GM21390 (cell line): ENCODE data around the gene ACAA2.
"Not testable (repeated sequence)": the region's sequence is repeated elsewhere in the genome, so short reads cannot be mapped to it uniquely, and the experiment has no call there.

Experiments
- ATAC-seq: cut with Tn5 transposase; IDR thresholded peaks from one replicate; pipeline ENCODE4 v1.9.1; 2021; ENCODE audit not compliant: unreplicated experiment

The ACAA2 gene

DNA sequence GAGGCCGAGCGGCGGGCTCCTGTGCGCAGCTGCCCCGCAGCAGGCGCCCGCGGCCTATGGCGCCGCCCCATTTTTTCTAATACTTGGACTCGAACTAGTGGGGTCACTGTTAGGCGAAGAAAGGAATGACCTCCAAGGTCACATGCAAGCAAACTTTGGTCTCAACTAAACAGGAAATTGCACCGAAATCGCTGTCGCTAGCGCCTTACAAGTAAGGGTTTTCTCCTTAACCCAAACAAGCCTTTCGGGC lies 339 bp downstream of the ACAA2 start:
- peak; percentile 25 for ATAC-seq

GRCh38 chr18:49812286-49813068 lies 856 bp downstream of the ACAA2 start:
- ATAC-seq = no peak

DNA sequence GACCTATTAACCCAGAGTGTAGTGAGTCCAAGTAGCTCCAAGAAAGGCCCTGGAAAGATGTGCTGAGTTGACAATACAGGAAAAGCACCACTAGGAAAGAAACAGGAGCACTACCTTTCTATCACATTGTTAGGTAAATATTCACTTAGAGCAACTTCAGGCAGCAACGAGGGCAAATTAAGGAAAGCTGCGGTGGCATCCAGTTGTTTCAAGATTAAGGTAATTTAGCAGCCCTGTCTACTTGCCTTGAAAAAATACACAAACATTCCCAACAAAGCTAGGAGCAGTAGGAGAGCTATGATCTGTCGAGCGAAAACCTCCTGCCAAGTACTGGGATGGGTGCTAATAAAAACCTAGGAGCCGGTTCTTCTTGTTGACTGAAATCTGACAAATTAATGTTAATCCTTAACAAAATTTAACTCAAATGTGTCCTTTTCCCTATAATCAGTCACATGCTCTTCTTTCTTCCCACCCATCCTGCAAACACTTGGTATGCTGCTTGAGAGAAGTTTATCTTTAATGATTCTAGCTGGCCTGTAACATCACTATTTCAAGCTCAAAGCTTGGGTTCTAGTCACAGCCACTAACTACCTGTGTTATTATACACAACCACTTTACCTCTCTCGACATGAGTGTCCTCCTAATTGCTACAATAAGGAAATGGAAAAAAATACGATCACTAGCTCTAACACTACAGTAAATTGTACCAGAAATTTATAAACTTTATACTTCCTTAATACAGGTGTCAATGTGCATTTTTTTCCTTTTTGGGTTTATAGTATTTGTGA lies 2.0 kb downstream of the ACAA2 start:
- no peak for ATAC-seq

DNA sequence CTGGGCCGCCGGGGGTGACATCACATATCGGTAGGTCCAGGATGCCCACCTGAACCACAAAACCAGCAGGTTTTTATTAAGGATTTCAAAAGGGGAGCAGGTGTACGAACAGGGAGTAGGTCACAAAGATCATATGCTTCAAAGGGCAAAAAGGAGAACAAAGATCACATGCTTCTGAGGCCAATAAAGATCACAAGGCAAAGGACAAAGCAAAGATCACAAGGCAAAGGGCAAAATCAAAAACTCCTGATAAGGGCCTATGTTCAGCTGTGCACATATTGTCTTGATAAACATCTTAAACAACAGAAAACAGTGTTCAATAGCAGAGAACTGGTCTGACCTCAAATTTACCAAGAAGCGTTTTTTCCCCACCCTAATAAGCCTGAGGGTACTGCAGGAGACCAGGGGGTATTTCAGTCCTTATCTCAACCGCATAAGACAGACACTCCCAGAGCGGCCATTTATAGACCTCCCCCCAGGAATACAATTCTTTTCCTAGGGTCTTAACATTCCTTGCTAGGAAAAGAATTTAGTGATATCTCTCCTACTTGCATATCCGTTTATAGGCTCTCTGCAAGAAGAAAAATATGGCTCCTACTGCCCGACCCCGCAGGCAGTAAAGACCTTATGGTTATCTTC lies 4.7 kb downstream of the ACAA2 start:
- ATAC-seq = not testable (repeated sequence)

DNA sequence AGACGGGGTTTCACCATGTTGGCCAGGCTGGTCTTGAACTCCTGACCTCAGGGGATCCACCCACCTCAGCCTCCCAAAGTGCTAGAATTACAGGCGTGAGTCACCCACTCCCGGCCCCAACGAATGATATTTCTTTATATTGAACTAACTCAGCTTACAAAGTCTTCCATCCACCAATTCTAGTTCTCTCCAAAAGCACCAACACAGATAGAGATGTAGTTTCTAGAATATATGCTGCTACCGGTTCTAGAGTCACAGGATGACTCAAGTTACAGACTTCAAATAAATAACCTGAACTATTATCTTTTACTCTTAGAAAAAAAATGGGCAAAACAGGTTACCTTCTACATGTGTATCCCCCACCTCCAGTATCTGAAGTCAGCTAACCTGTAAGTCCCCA lies 9.2 kb downstream of the ACAA2 start:
- no peak for ATAC-seq

DNA sequence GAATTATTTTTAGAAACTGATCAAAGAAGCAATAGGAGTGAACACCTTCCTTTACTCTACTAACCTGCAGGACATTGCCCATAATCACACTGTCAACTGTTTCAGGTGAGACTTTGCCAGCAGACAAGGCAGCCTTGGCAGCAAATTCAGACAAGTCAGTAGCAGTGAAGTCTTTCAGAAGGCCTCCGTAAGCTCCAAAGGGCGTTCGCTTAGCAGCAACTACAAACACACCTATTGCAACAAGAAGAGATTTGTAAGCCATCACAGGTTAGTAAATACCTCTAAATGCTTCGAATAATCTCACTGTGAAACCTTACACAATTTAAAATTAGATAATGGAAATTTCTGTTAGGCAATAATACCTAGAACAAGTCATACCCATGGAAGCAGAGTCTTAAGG lies 10.7 kb downstream of the ACAA2 start:
- no peak for ATAC-seq

GRCh38 chr18:49800491-49800890 lies 12.8 kb downstream of the ACAA2 start:
- not testable (repeated sequence) for ATAC-seq

GRCh38 chr18:49799806-49800205 lies 13.5 kb downstream of the ACAA2 start:
- ATAC-seq = not testable (repeated sequence)

DNA sequence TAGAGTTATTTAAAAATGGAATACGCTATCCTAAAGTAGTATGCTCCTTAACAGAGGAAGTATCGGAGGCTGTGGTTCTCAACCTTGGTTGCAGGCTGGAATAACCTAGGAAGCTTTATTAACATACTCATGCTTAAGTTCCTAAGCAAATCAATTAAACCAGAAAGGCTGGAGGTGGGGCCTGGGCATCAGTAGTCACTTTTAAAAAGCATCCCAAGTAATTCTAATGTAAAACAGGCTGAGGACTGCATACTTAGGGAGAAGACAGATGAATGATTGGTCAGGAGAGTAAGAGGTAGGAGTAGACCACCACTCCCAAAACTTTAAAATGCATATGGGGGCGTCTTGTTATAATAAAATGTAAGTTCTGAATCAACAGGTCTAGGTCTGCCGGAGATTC lies 15.3 kb downstream of the ACAA2 start:
- ATAC-seq = no peak

DNA sequence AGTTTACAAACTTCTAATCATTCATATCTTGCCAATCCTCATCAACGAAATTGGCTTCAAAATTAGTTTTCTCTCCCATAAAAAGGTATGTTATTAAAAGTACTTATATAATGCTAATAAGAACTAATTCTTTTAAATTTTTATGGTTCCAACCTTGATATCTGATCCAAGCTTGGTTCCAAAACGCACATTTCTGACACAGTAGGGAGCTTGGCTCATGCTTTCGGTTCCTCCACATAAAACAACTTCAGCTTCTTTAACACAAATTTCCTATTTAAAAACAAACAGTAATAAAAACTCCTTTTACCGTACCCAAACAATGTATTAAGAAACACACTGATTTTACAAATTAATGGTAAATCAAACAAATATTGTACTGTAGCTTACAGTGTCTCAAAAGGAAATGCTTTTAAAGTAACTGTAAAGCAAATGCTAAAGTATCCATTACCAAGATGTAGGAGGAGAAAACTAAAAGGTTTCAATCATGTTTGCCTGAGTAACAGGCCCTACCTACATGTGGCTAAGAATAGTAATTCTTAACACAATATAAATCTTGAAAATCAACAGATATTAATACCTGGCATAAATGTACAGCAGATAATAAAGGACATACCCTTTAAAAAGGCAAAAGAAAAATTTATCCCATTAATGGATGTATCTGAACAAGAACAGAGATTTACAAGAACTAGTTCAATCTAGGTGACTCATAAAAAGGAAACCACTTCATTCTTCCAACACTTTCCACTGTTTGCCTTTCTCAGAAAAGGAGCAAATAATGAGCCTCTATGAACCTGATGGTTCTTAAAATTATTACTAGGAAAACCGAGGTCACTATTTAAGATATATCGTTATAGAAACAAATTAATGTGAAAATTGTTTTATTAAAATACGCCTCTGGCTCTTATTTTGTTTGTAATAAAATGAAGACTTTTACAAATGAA lies 17.5 kb downstream of the ACAA2 start:
- no peak for ATAC-seq

- no peak for ATAC-seq
Measured at GRCh38 chr18:49794743-49795142, 18.6 kb downstream of the ACAA2 start.

DNA sequence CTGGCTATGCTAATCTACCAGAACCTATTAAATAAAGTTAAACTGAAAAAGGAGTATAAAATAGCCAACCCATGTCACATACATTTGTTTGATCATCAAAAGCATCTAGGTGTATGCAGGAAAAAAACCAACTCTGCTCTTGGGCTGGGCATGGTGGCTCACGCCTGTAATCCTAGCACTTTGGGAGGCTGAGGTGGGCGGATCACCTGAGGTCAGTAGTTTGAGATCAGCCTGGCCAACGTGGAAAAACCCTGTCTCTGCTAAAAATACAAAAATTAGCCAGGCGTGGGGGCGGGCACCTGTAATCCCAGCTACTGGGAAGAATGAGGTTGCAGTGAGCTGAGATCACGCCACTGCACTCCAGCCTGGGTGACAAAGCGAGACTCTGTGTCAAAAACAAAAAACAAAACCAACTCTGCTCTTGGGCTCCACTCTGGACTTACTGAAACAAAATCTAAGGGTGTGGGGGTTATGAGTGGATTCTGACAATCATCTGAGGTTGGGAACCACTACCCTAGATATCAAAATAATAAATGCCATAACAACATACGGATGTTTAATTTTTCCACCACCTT lies 23.7 kb downstream of the ACAA2 start:
- not testable (repeated sequence) for ATAC-seq

DNA sequence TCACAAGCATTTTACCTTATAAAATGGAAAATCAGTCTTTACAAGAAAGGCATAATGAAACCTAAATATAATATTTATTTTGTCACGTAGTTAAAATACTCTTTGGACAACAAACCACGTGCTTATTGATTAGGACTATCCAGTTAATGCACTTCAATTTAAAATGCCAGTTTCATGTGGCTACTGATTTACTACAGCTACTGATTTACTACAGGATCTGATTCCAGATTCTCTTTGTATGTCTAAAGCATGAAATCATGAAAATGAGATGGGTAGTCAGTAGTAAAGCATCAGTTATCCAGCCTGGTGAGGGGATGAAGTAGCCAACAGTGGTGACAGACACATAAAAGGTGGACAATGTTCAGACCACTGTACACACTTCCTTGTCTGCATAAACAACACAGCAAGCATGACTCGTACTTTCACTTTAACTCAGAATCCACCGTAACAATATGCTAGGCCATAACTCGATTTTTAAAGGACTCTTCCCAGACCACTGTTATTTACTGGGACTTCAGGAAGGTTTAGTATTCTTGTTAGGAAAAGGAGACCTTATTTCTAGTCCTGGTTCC lies 24.9 kb downstream of the ACAA2 start:
- no peak for ATAC-seq

- no peak for ATAC-seq
Measured at GRCh38 chr18:49786019-49786720, 27.2 kb downstream of the ACAA2 start.

- ATAC-seq = no peak
Measured at GRCh38 chr18:49784427-49785185, 28.7 kb downstream of the ACAA2 start.

GRCh38 chr18:49783631-49784030 lies 29.7 kb downstream of the ACAA2 start:
- not testable (repeated sequence) for ATAC-seq

DNA sequence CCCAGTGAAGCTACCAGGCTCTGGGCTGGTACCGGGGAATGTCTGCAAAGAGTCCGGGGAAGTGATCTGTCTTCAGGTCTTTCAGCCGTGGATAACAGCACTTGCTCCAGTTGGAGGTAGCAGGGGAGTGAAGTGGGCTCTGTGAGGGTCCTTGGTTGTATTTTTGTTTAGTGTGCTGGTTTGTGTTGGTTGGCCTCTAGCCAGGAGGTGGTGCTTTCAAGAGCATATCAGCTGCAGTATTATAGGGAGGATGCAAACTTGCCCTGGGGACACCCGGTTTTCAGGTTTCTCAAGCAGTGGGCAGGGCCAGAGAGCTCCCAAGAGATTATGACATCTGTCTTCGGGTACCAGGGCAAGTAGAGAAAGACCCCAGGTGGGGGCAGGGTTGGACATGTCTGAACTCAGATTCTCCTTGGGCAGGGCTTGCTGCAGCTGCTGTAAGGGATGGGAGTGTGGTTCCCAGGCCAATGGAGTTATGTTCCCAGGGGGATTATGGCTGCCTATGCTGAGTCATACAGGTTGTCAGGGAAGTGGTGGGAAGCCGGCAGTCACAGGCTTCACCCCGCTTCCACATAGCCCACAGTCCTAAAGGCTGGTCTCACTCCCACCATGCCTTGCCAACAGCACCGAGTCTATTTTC lies 34.4 kb downstream of the ACAA2 start:
- ATAC-seq = no peak

DNA sequence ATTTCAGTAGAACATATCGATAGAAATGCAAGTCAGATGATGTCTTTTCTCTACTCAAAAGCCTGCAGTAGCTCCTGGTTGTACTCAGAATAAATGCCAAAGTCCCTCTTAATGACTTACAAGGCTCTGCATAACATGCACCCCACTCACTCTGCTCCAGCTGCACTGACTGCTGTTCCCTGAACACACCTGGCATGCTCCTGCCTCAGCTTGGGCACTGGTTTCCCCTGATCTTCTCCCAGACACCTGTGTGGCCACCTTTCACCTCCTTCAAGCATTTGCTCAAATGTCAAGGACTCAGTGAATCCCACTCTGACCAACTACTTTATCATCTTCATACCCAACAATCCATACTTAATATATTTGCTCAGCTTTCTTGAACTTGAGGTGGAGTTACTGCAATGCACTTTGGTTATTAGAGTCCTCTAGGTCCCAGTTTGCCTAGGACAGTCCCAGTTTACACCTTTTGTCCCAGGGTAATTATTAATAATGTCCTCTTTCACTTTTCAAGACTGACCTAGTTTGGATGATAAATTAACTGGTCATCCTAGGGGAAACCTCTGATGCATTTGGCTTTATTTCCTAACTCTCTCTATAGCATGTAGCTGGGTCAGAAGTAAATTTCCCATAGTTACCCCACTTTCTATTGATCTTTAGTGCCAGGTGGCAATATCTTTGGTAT lies 44.1 kb downstream of the ACAA2 start:
- no peak for ATAC-seq
